HepG2 (cell line): ENCODE results near the gene RPP14. TPM values are rescaled to one million over a fixed set of nuclear protein-coding genes. Genes with fewer than 3 reads are reported as not detected.

Experiments
- CBX1 ChIP-seq: IDR thresholded peaks from one replicate; pipeline ENCODE4 v1.6.1; 2016; ENCODE audit warnings: antibody characterized with exemption, low read depth
- CHCHD3 ChIP-seq: sonication (generic); formaldehyde crosslinking; IDR thresholded peaks from 2 replicates; pipeline ENCODE4 v1.8.0; 2022; ENCODE audit warnings: mild to moderate bottlenecking, missing genetic modification reagents, moderate library complexity
- CHD2 ChIP-seq: IDR thresholded peaks from 2 replicates; pipeline ENCODE4 v1.6.1; 2011; ENCODE audit warnings: low read depth, low read length, improper control_type of control experiment
- GMEB2 ChIP-seq: IDR thresholded peaks from 2 replicates; pipeline ENCODE4 v1.6.1; 2016; ENCODE audit warnings: missing biosample characterization, missing genetic modification reagents, low read depth
- MED8 ChIP-seq: sonication (generic); formaldehyde crosslinking; IDR thresholded peaks from 2 replicates; pipeline ENCODE4 v1.8.1; 2023; ENCODE audit warnings: mild to moderate bottlenecking, missing genetic modification reagents; ENCODE audit not compliant: insufficient replicate concordance
- PHF8 ChIP-seq: sonication (generic); formaldehyde crosslinking; IDR thresholded peaks from 2 replicates; pipeline ENCODE4 v1.5.0; 2020; ENCODE audit warnings: missing genetic modification reagents
- PITX1 ChIP-seq: sonication (generic); formaldehyde crosslinking; IDR thresholded peaks from 2 replicates; pipeline ENCODE4 v1.5.1; 2020; ENCODE audit warnings: mild to moderate bottlenecking, missing genetic modification reagents
- PREB ChIP-seq: sonication (generic); formaldehyde crosslinking; IDR thresholded peaks from 2 replicates; pipeline ENCODE4 v1.4.0; 2020; ENCODE audit warnings: missing genetic modification reagents
- RAD51 ChIP-seq: fragments of 450-650 bp; IDR thresholded peaks from 2 replicates; pipeline ENCODE4 v1.6.1; 2016; ENCODE audit warnings: borderline replicate concordance
- RARG ChIP-seq: sonication (generic); formaldehyde crosslinking; IDR thresholded peaks from 2 replicates; pipeline ENCODE4 v1.4.0; 2020; ENCODE audit warnings: low read depth, mild to moderate bottlenecking, missing genetic modification reagents
- REST ChIP-seq, 2 experiments: IDR thresholded peaks; 2 replicates each; pipeline ENCODE4 v1.6.1; 2011 to 2012; ENCODE audit warnings: low read length in 2 of 2, borderline replicate concordance in 1 of 2, low read depth in 1 of 2, mild to moderate bottlenecking in 1 of 2, moderate library complexity in 1 of 2
- SMAD9 ChIP-seq: sonication (generic); formaldehyde crosslinking; IDR thresholded peaks from 2 replicates; pipeline ENCODE4 v1.5.1; 2020; ENCODE audit warnings: mild to moderate bottlenecking, missing genetic modification reagents
- STAT5B ChIP-seq: sonication (generic); formaldehyde crosslinking; IDR thresholded peaks from 2 replicates; pipeline ENCODE4 v1.4.0; 2020; ENCODE audit warnings: missing genetic modification reagents
- TAF15 ChIP-seq: fragments of 200-400 bp; formaldehyde crosslinking; IDR thresholded peaks from one replicate; pipeline ENCODE4 v1.6.1; 2018; ENCODE audit warnings: mild to moderate bottlenecking, low read depth, low read length; ENCODE audit not compliant: poor library complexity, severe bottlenecking
- TFE3 ChIP-seq: IDR thresholded peaks from 2 replicates; pipeline ENCODE4 v1.6.1; 2016
- THYN1 ChIP-seq: sonication (generic); formaldehyde crosslinking; IDR thresholded peaks from 2 replicates; pipeline ENCODE4 v1.8.1; 2023; ENCODE audit warnings: low read depth, mild to moderate bottlenecking, moderate library complexity, missing genetic modification reagents, borderline replicate concordance
- ZNF382 ChIP-seq: sonication (generic); formaldehyde crosslinking; IDR thresholded peaks from 2 replicates; pipeline ENCODE4 v1.5.0; 2020; ENCODE audit warnings: missing genetic modification reagents, mild to moderate bottlenecking, borderline replicate concordance
- ZNF546 ChIP-seq: sonication (generic); formaldehyde crosslinking; conservative IDR thresholded peaks from 2 replicates; pipeline ENCODE4 v1.8.1; 2023; ENCODE audit warnings: mild to moderate bottlenecking, missing genetic modification reagents
- ZNF614 ChIP-seq: IDR thresholded peaks from 2 replicates; pipeline ENCODE4 v1.6.1; 2018; ENCODE audit warnings: missing biosample characterization, missing genetic modification reagents, inconsistent platforms, borderline replicate concordance
- ZNF713 ChIP-seq: sonication (generic); formaldehyde crosslinking; IDR thresholded peaks from 2 replicates; pipeline ENCODE4 v1.4.0; 2020; ENCODE audit warnings: mild to moderate bottlenecking, missing genetic modification reagents
- ZZZ3 ChIP-seq: sonication (generic); formaldehyde crosslinking; IDR thresholded peaks from 2 replicates; pipeline ENCODE4 v1.4.0; 2020; ENCODE audit warnings: missing genetic modification reagents, mild to moderate bottlenecking, borderline replicate concordance
- polyA plus RNA-seq, 8 experiments: library from polyadenylated mRNA; depleted of rRNA in 3 of 8; stranded (reverse) in 7 of 8; unstranded in 1 of 8; fragments of >200 nt; fragmentation: Illumina TruSeq in 4 of 8; extraction: Trizol in 4 of 8; gene quantifications; 2 replicates each; pipeline versions ENCODE4 v1.2.1 to v1.2.3, GENCODE V29; 2011 to 2016; ENCODE audit warnings: low read depth in 4 of 8, missing spikeins in 1 of 8, mixed read lengths in 1 of 8; ENCODE audit not compliant: insufficient read depth in 1 of 8
- total RNA-seq, 5 experiments: library from RNA; depleted of rRNA; stranded (reverse); fragments of >200 nt; fragmentation: Illumina TruSeq; extraction: Trizol; gene quantifications; 2 replicates each; pipeline ENCODE4 v1.2.3, GENCODE V29; 2016; ENCODE audit warnings: low read depth in 1 of 5

The RPP14 gene
- total and polyA plus RNA-seq, 2 of the 13 experiments (the other 11 are each of a cell fraction or from before 2014, with no cell fraction given), result 15.4 to 16.2 TPM

- TF ChIP-seq REST (IDR thresholded peaks at IDR 0.05; ENCODE audit: borderline replicate concordance in 1 of 2, low read depth in 1 of 2, low read length in 2 of 2), result no peak
- no peak for TF ChIP-seq RAD51
- TF ChIP-seq CHD2, result no peak
- 0 out of 2 replicates have a peak, but pooled peaks have one; percentile 32 for TF ChIP-seq PREB
- TF ChIP-seq TFE3 (CRISPR knock-in tag), result no peak
- peak; percentile 39; the same call in 1 of the 2 replicates for TF ChIP-seq ZNF614 (CRISPR knock-in tag)
- TF ChIP-seq PITX1 (CRISPR knock-in tag), result no peak
- TF ChIP-seq MED8, result no peak
- peak; percentile 50; the same call in 1 of the 2 replicates for TF ChIP-seq PHF8 (CRISPR knock-in tag)
- TF ChIP-seq THYN1, result no peak
- no peak for TF ChIP-seq GMEB2 (CRISPR knock-in tag)
- TF ChIP-seq ZZZ3 (CRISPR knock-in tag), result no peak
- TF ChIP-seq ZNF713 (CRISPR knock-in tag), result no peak
- TF ChIP-seq ZNF546, result no peak
- no peak for TF ChIP-seq CBX1
- no peak for TF ChIP-seq TAF15
- TF ChIP-seq STAT5B (CRISPR knock-in tag), result no peak
- TF ChIP-seq ZNF382 (CRISPR knock-in tag), result no peak
- TF ChIP-seq RARG (CRISPR knock-in tag), result no peak
- TF ChIP-seq SMAD9 (CRISPR knock-in tag), result no peak
- TF ChIP-seq CHCHD3 (CRISPR knock-in tag), result no peak
Measured at GRCh38 chr3:58332575-58333188, 26.6 kb downstream of the RPP14 start, which contains the start of gene PXK (continued).
